Mesendoderm (in vitro differentiated cells): Measurements from ENCODE around the gene MVP.

ENCODE experiments used
- DNase-seq: peaks from one replicate; pipeline ENCODE4 v3.0.0; 2013
- H2AK5ac ChIP-seq: 2 replicates; pipeline ENCODE4 v1.6.1; 2013; ENCODE audit warnings: low read length, inconsistent platforms
- H2BK120ac ChIP-seq: 2 replicates; pipeline ENCODE4 v1.6.1; 2013; ENCODE audit warnings: low read depth, mild to moderate bottlenecking, low read length, moderate library complexity, mixed read lengths
- H2BK15ac ChIP-seq: replicated peaks from 2 replicates; pipeline ENCODE4 v1.6.1; 2013; ENCODE audit warnings: low read depth, mild to moderate bottlenecking, moderate library complexity
- H2BK5ac ChIP-seq: 2 replicates; pipeline ENCODE4 v1.6.1; 2013; ENCODE audit warnings: low read length, inconsistent platforms
- H3K18ac ChIP-seq: 2 replicates; pipeline ENCODE4 v1.6.1; 2013; ENCODE audit warnings: mild to moderate bottlenecking, low read length, mixed read lengths
- H3K23ac ChIP-seq: one replicate; pipeline ENCODE4 v1.6.1; 2013; ENCODE audit warnings: low read length
- H3K27ac ChIP-seq: 2 replicates; pipeline ENCODE4 v1.5.1; 2013; ENCODE audit warnings: low read depth, mild to moderate bottlenecking, inconsistent platforms, low read length, moderate library complexity
- H3K27me3 ChIP-seq: 2 replicates; pipeline ENCODE4 v1.6.1; 2013; ENCODE audit warnings: low read length, control low read depth, mild to moderate bottlenecking, inconsistent platforms; ENCODE audit not compliant: insufficient read depth, poor library complexity
- H3K36me3 ChIP-seq: 2 replicates; pipeline ENCODE4 v1.6.1; 2013; ENCODE audit warnings: low read length, inconsistent platforms; ENCODE audit not compliant: control insufficient read depth, insufficient read depth
- H3K4ac ChIP-seq: one replicate; pipeline ENCODE4 v1.6.1; 2013; ENCODE audit warnings: low read depth, mild to moderate bottlenecking, low read length, moderate library complexity
- H3K4me1 ChIP-seq: 2 replicates; pipeline ENCODE4 v1.6.1; 2013; ENCODE audit warnings: low read depth, low read length, inconsistent platforms; ENCODE audit not compliant: control insufficient read depth
- H3K4me2 ChIP-seq: 2 replicates; pipeline ENCODE4 v1.6.1; 2013; ENCODE audit warnings: low read length
- H3K4me3 ChIP-seq: 2 replicates; pipeline ENCODE4 v1.5.1; 2013; ENCODE audit warnings: mild to moderate bottlenecking, low read length
- H3K56ac ChIP-seq: one replicate; pipeline ENCODE4 v1.6.1; 2013; ENCODE audit warnings: low read length
- H3K79me1 ChIP-seq: 2 replicates; pipeline ENCODE4 v1.6.1; 2013; ENCODE audit warnings: low read length, inconsistent platforms
- H3K79me2 ChIP-seq: 2 replicates; pipeline ENCODE4 v1.6.1; 2013; ENCODE audit warnings: mild to moderate bottlenecking, low read length; ENCODE audit not compliant: control insufficient read depth, insufficient read depth
- H3K9ac ChIP-seq: 2 replicates; pipeline ENCODE4 v1.6.1; 2013; ENCODE audit warnings: low read length, inconsistent platforms
- H4K5ac ChIP-seq: one replicate; pipeline ENCODE4 v1.6.1; 2013; ENCODE audit warnings: low read length
- H4K8ac ChIP-seq: one replicate; pipeline ENCODE4 v1.6.1; 2013; ENCODE audit warnings: low read depth, mild to moderate bottlenecking, control low read depth, low read length, moderate library complexity
- WGBS: extraction: QIAGEN DNeasy Blood & Tissue Kit; methylation state at CpG from one replicate; pipeline ENCODE4 v1.1.7; 2013; ENCODE audit warnings: low lambda C conversion rate, missing lambda C conversion rate; ENCODE audit not compliant: insufficient coverage; ENCODE audit errors: extremely low coverage; 5-methylcytosine and 5-hydroxymethylcytosine counted together

Gene MVP

DNA sequence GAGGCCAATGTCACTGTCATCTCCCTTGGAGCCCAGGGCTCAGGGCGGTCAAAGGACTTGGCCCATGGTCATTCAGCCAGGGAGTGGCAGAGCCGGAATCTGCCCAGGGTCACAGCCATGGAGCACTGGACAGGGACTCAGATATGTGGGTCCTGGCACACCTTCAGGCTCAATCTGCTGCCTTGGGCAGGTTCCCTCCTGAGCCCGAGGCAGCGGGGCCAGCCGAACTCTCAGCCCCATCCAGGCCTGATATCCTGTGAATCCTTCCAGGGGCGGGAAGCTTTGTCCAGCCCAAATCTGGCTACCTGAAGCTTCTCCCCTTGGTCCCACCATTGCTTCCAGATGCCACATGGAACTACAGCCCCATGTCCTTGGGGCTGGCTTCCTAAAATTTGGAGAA is 54.9 kb downstream of the MVP start:
- no peak overlapping the region for H3K23ac ChIP-seq
- H3K4ac ChIP-seq, result no peak overlapping the region
- H2BK5ac ChIP-seq, result no peak overlapping the region
- H3K79me1 ChIP-seq, result no peaks in the 10 kb centered on the region
- no peak overlapping the region for H4K8ac ChIP-seq
- WGBS, result no CpG with 5 or more reads among the region's 6 CpGs
- H3K79me2 ChIP-seq, result no peaks in the 10 kb centered on the region
- no peak overlapping the region for H3K27ac ChIP-seq
- no peak overlapping the region for H2BK120ac ChIP-seq
- H3K27me3 ChIP-seq, result no peaks in the 10 kb centered on the region
- H3K18ac ChIP-seq, result no peak overlapping the region
- no peak overlapping the region for H3K56ac ChIP-seq
- no peak overlapping the region for H2BK15ac ChIP-seq
- no peak overlapping the region for H2AK5ac ChIP-seq
- no peak overlapping the region for H4K5ac ChIP-seq
- no peak for DNase-seq
- no peak overlapping the region for H3K4me3 ChIP-seq
- H3K4me2 ChIP-seq, result no peak overlapping the region
- no peak overlapping the region for H3K9ac ChIP-seq
- H3K36me3 ChIP-seq, result no peaks in the 10 kb centered on the region
- no peaks in the 10 kb centered on the region for H3K4me1 ChIP-seq

DNA sequence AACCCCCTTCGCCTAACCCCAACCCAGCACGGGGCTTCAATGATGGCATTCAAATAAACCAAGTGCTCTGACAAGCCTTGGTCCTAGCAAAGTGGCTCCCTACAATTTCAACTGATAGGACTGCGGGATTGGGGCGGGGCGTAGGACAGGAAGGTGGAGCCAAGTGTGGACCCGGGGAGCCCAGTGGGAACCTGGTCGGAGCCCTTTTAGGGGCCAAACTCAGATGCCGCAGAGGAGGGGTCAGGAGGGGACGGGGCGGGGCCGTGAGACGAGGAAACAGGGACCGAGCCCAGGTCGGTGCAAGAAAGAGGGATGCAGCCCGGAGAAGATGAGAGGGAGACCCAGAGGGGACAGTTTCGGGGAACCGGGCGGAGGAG is 55.9 kb downstream of the MVP start:
- Histone ChIP-seq H3K27ac (no peak overlapping the region), H3K79me2 (no peaks in the 10 kb centered on the region), H3K36me3 (no peaks in the 10 kb centered on the region), H3K4me1 (no peaks in the 10 kb centered on the region), H4K5ac (no peak overlapping the region), H3K27me3 (no peaks in the 10 kb centered on the region), H2AK5ac (no peak overlapping the region), H3K4ac (no peak overlapping the region), H2BK5ac (no peak overlapping the region), H3K4me3 (peak overlapping the region; percentile 25), H3K4me2 (peak overlapping the region; percentile 68), H3K56ac (peak overlapping the region; percentile 36), H3K23ac (no peak overlapping the region), H3K79me1 (no peaks in the 10 kb centered on the region), H3K9ac (peak overlapping the region; percentile 53), H2BK120ac (no peak overlapping the region), H3K18ac (no peak overlapping the region), H2BK15ac (no peak overlapping the region), H4K8ac (no peak overlapping the region)
- DNase-seq, result peak; percentile 29
- WGBS, result no CpG with 5 or more reads among the region's 18 CpGs

- Histone ChIP-seq H4K5ac (no peak overlapping the region), H3K4me3 (peak overlapping the region; percentile 35)
These were observed 56.5 kb downstream of the MVP start for GRCh38 chr16:29876594-29877249.

GRCh38 chr16:29877266-29877961 is 57.2 kb downstream of the MVP start:
- Histone ChIP-seq H3K4me1 (no peaks in the 10 kb centered on the region), H3K79me2 (no peaks in the 10 kb centered on the region), H4K5ac (no peak overlapping the region), H3K79me1 (no peaks in the 10 kb centered on the region), H3K9ac (peak overlapping the region; percentile 69), H3K18ac (no peak overlapping the region), H3K56ac (peak overlapping the region; percentile 88), H3K4ac (no peak overlapping the region), H3K27me3 (no peaks in the 10 kb centered on the region), H2BK5ac (no peak overlapping the region), H4K8ac (no peak overlapping the region), H2BK120ac (no peak overlapping the region), H2AK5ac (no peak overlapping the region), H3K23ac (no peak overlapping the region), H3K4me2 (peak overlapping the region; percentile 97), H3K4me3 (no peak overlapping the region), H3K27ac (no peak overlapping the region), H2BK15ac (no peak overlapping the region), H3K36me3 (no peaks in the 10 kb centered on the region)
- peak; percentile 99 for DNase-seq
- no CpG with 5 or more reads among the region's 28 CpGs for WGBS

More at GRCh38 chr16:29876594-29877249, 56.5 kb downstream of the MVP start:
- Histone ChIP-seq H3K18ac (no peak overlapping the region), H2BK120ac (no peak overlapping the region), H3K79me2 (no peaks in the 10 kb centered on the region), H3K36me3 (no peaks in the 10 kb centered on the region), H3K27ac (no peak overlapping the region), H2AK5ac (no peak overlapping the region), H3K9ac (peak overlapping the region; percentile 69), H3K79me1 (no peaks in the 10 kb centered on the region), H2BK5ac (no peak overlapping the region), H4K8ac (no peak overlapping the region), H3K27me3 (no peaks in the 10 kb centered on the region), H3K4me1 (no peaks in the 10 kb centered on the region), H3K23ac (peak overlapping the region; percentile 97), H3K4me2 (peak overlapping the region; percentile 97), H3K56ac (peak overlapping the region; percentile 88), H2BK15ac (no peak overlapping the region), H3K4ac (no peak overlapping the region)
- no CpG with 5 or more reads among the region's 45 CpGs for WGBS
- DNase-seq, result peak; percentile 39

DNA sequence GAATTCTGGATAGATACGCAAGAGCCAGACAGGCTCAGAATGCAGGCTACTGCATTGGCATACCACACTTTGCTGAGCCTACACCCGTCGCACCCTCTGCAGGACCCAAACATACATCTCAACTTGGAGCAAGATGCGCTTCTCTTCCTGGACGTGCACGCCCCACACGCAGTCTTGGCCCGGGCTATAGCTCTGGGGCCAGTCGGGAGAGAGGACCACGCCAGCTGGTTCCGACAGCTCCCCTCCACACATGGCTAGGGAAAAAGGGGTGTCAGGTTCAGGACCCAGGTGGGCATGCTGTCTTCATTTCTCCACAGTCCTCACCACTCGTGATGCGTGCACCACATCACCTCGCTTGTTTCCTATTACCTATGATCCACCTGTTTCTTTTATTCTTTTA is 57.9 kb downstream of the MVP start:
- H2BK15ac ChIP-seq, result no peak overlapping the region
- no peak for DNase-seq
- no peak overlapping the region for H2AK5ac ChIP-seq
- H3K4me1 ChIP-seq, result no peaks in the 10 kb centered on the region
- H3K4ac ChIP-seq, result no peak overlapping the region
- no peaks in the 10 kb centered on the region for H3K79me1 ChIP-seq
- H3K79me2 ChIP-seq, result no peaks in the 10 kb centered on the region
- H3K23ac ChIP-seq, result no peak overlapping the region
- H3K9ac ChIP-seq, result no peak overlapping the region
- no peak overlapping the region for H3K18ac ChIP-seq
- no CpG with 5 or more reads among the region's 14 CpGs for WGBS
- no peak overlapping the region for H4K5ac ChIP-seq
- H2BK120ac ChIP-seq, result no peak overlapping the region
- H3K4me3 ChIP-seq, result no peak overlapping the region
- H3K4me2 ChIP-seq, result no peak overlapping the region
- no peaks in the 10 kb centered on the region for H3K27me3 ChIP-seq
- H3K27ac ChIP-seq, result no peak overlapping the region
- no peak overlapping the region for H3K56ac ChIP-seq
- no peak overlapping the region for H4K8ac ChIP-seq
- no peak overlapping the region for H2BK5ac ChIP-seq
- H3K36me3 ChIP-seq, result no peaks in the 10 kb centered on the region
